Thoracic aorta (tissue), 2 donors: ENCODE data around the gene SDK2. TPM values are rescaled to one million over a fixed set of nuclear protein-coding genes. Genes with fewer than 3 reads are reported as not detected.

Experiments
- ATAC-seq: fragments of 150-250 bp; one replicate; pipeline ENCODE4 v1.8.0; 2017; ENCODE audit warnings: low read depth; ENCODE audit not compliant: insufficient number of reproducible peaks, low FRiP score
- DNase-seq: peaks from one replicate; pipeline ENCODE4 v3.0.0-alpha.2; 2020; ENCODE audit warnings: low spot score
- H3K27ac ChIP-seq, 2 donors: fragments of 200-600 bp; sonication (generic); 1 replicate in 1 of 2; 2 replicates in 1 of 2; pipeline ENCODE4 v1.5.1; 2016; ENCODE audit warnings: mild to moderate bottlenecking in 2 of 2, moderate library complexity in 2 of 2
- H3K27me3 ChIP-seq: fragments of 200-600 bp; sonication (generic); replicated peaks from 2 replicates; pipeline ENCODE4 v1.6.0; 2016; ENCODE audit warnings: mild to moderate bottlenecking; ENCODE audit not compliant: insufficient read depth
- H3K36me3 ChIP-seq: fragments of 200-600 bp; sonication (generic); one replicate; pipeline ENCODE4 v1.5.1; 2016
- H3K4me1 ChIP-seq, 2 donors: fragments of 200-600 bp; sonication (generic); 1 replicate in 1 of 2; 2 replicates in 1 of 2; pipeline versions ENCODE4 v1.5.1 to v1.6.0; 2016; ENCODE audit warnings: low read depth in 2 of 2, mild to moderate bottlenecking in 1 of 2; ENCODE audit not compliant: control insufficient read depth in 1 of 2
- H3K4me3 ChIP-seq: fragments of 200-600 bp; sonication (generic); 2 replicates; pipeline ENCODE4 v1.5.1; 2016; ENCODE audit warnings: mild to moderate bottlenecking
- H3K9me3 ChIP-seq: fragments of 200-600 bp; sonication (generic); 2 replicates; pipeline ENCODE4 v1.5.1; 2016
- total RNA-seq, 2 donors: library from RNA; depleted of rRNA; stranded (reverse); fragments of >200 nt; gene quantifications; one replicate each; pipeline versions ENCODE4 v1.1.0 to v1.2.3, GENCODE V29; 2016
- TF ChIP-seq, protein P1 (sequence below): fragments of 200-600 bp; sonication (generic); IDR thresholded peaks from one replicate; pipeline ENCODE4 v1.5.1; 2019; ENCODE audit warnings: antibody characterized with exemption

Gene SDK2
- total RNA-seq, 2 donors from 2014 or later: 6.0 to 8.9 TPM

DNA sequence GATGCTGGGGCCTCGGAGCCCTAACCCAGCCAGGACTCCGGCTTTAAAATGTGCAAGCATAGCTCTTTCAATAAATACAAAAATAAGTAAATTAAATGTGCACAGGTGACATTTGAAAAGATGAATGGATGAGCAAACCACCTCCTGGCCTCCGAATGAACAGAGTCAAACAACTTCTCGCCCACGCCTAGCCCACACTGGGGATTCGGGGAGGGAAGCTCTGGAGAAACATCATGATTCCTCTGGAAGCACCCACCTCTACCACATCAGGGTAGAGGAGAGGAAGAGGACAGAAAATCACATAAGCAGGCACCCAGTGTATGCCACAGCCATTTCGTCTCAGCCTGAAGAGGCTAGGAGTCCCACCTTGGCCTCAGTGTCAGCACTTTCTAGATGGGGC is 105.8 kb downstream of the SDK2 start:
- TF ChIP-seq, protein P1, sequence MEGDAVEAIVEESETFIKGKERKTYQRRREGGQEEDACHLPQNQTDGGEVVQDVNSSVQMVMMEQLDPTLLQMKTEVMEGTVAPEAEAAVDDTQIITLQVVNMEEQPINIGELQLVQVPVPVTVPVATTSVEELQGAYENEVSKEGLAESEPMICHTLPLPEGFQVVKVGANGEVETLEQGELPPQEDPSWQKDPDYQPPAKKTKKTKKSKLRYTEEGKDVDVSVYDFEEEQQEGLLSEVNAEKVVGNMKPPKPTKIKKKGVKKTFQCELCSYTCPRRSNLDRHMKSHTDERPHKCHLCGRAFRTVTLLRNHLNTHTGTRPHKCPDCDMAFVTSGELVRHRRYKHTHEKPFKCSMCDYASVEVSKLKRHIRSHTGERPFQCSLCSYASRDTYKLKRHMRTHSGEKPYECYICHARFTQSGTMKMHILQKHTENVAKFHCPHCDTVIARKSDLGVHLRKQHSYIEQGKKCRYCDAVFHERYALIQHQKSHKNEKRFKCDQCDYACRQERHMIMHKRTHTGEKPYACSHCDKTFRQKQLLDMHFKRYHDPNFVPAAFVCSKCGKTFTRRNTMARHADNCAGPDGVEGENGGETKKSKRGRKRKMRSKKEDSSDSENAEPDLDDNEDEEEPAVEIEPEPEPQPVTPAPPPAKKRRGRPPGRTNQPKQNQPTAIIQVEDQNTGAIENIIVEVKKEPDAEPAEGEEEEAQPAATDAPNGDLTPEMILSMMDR: no peak
- DNase-seq: no peak

GRCh38 chr17:73536700-73537605 is 107.3 kb downstream of the SDK2 start:
- H3K9me3 ChIP-seq: no peaks in the 10 kb centered on the region
- DNase-seq: no peak
- H3K27me3 ChIP-seq: no peaks in the 10 kb centered on the region
- peaks cover 0 to 8% of the 10 kb centered on the region in 2 donors for H3K4me1 ChIP-seq
- no peak overlapping the region for H3K4me3 ChIP-seq
- H3K27ac ChIP-seq: no peak overlapping the region
- TF ChIP-seq, protein P1: no peak
- no peak for ATAC-seq
- no peaks in the 10 kb centered on the region for H3K36me3 ChIP-seq

More for the DNA sequence above, 105.8 kb downstream of the SDK2 start:
- Histone ChIP-seq H3K27me3 (no peaks in the 10 kb centered on the region), H3K27ac (no peak overlapping the region), H3K4me1 (no peaks in the 10 kb centered on the region), H3K36me3 (no peaks in the 10 kb centered on the region), H3K4me3 (no peak overlapping the region), H3K9me3 (no peaks in the 10 kb centered on the region)
- ATAC-seq: no peak

DNA sequence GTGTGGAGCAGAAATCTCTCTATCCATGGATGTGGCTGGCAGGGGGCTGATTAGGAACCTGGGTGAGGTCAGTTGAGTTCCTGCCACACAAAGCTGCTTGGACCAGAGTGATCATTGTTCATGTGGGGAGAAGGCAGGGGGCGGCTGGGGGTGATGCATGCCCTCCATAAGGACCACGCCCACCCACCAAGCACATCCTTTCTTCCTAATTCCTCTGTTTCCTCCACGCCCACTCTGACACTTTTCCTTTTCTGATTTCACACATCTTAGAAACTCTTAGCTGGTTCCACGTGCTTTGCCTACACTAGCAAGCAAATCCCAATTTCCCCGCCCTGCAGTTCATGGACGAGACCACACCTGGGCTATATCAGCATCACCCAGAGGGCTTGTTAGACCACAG is 108.5 kb downstream of the SDK2 start:
- no peaks in the 10 kb centered on the region for H3K9me3 ChIP-seq
- H3K27ac ChIP-seq: no peak overlapping the region
- no peaks in the 10 kb centered on the region for H3K27me3 ChIP-seq
- no peak for DNase-seq
- TF ChIP-seq, protein P1: no peak
- no peak for ATAC-seq
- no peaks in the 10 kb centered on the region for H3K36me3 ChIP-seq
- peaks cover 0 to 8% of the 10 kb centered on the region in 2 donors for H3K4me1 ChIP-seq
- no peak overlapping the region for H3K4me3 ChIP-seq

DNA sequence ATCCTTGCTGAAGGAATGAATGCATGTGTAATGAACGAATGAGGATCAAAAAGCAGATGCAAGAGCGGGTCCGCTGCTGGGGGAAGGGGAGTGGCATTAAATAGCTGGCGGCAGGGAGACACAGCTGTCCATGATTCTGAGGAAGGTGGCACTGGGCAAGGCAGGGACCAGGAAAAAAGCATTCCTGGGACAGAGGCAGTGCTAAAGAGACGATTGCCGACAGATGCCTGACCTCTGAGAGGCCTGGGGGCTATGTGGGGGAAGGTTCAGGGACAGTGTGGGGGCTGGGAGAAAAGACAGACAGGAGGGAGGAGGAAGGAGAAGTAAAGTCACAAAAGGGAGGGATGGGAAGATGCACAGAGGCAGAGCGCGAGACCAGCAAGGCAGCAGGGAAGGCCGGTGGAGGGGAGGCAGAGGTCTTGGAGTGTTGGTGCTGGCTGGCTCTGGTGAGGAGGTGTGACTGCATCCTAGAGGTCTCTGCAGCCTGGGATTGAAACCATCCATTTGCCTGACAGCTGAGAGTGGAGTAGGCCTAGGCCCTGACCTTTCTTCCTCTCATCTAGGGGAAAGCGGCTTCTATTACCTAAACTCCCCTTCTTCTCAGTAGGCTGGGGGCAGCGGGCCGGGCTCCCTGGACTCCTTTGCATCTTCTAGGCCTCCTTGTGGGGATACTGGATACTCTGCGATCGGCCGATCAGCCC is 109.9 kb downstream of the SDK2 start:
- ATAC-seq (no peak), DNase-seq (no peak)
- Histone ChIP-seq H3K4me1 (peaks cover 0 to 8% of the 10 kb centered on the region in 2 donors), H3K27ac (no peak overlapping the region), H3K36me3 (no peaks in the 10 kb centered on the region), H3K9me3 (no peaks in the 10 kb centered on the region), H3K27me3 (no peaks in the 10 kb centered on the region), H3K4me3 (no peak overlapping the region)
- TF ChIP-seq, protein P1: no peak

- Histone ChIP-seq H3K4me1 (peaks cover 0 to 8% of the 10 kb centered on the region in 2 donors), H3K9me3 (no peaks in the 10 kb centered on the region), H3K27me3 (no peaks in the 10 kb centered on the region), H3K27ac (no peak overlapping the region), H3K36me3 (no peaks in the 10 kb centered on the region), H3K4me3 (no peak overlapping the region)
- TF ChIP-seq, protein P1: no peak
- ATAC-seq: no peak
- DNase-seq: no peak
These were observed 110.5 kb downstream of the SDK2 start for GRCh38 chr17:73533781-73534180.
